Type B pancreatic cell (in vitro differentiated cells): Measurements from ENCODE around the gene RABGAP1. TPM values are rescaled to one million over a fixed set of nuclear protein-coding genes. Genes with fewer than 3 reads are reported as not detected.

Source experiments
- DNase-seq: peaks from one replicate; pipeline ENCODE4 v3.0.0; 2021; ENCODE audit warnings: mixed read lengths; ENCODE audit not compliant: unreplicated experiment; ENCODE audit errors: extremely low spot score
- H3K27ac Mint-ChIP-seq: 2 replicates; pipeline ENCODE4 v1.8.0; 2021; ENCODE audit warnings: mild to moderate bottlenecking, mixed read lengths
- H3K27me3 Mint-ChIP-seq: 2 replicates; pipeline ENCODE4 v1.8.0; 2021; ENCODE audit warnings: mixed read lengths
- H3K36me3 Mint-ChIP-seq: 2 replicates; pipeline ENCODE4 v1.8.0; 2021; ENCODE audit warnings: mixed read lengths
- H3K4me1 Mint-ChIP-seq: one replicate; pipeline ENCODE4 v1.8.0; 2021; ENCODE audit warnings: mixed read lengths; ENCODE audit not compliant: unreplicated experiment
- H3K4me3 Mint-ChIP-seq: 2 replicates; pipeline ENCODE4 v1.8.0; 2021; ENCODE audit warnings: mild to moderate bottlenecking, mixed read lengths
- H3K9me3 Mint-ChIP-seq: 2 replicates; pipeline ENCODE4 v1.8.0; 2021; ENCODE audit warnings: mixed read lengths
- total RNA-seq: library from RNA; stranded (reverse); gene quantifications from 2 replicates; pipeline ENCODE4 v1.2.1, GENCODE V29; 2021; ENCODE audit warnings: low replicate concordance
- TF ChIP-seq, protein P1 (sequence below): fragments of 200-600 bp; sonication (generic); conservative IDR thresholded peaks from 2 replicates; pipeline ENCODE4 v1.5.0; 2021; ENCODE audit warnings: antibody characterized with exemption, mild to moderate bottlenecking

Gene RABGAP1
- total RNA-seq, 1 donor from 2014 or later, result 68.4 TPM

DNA sequence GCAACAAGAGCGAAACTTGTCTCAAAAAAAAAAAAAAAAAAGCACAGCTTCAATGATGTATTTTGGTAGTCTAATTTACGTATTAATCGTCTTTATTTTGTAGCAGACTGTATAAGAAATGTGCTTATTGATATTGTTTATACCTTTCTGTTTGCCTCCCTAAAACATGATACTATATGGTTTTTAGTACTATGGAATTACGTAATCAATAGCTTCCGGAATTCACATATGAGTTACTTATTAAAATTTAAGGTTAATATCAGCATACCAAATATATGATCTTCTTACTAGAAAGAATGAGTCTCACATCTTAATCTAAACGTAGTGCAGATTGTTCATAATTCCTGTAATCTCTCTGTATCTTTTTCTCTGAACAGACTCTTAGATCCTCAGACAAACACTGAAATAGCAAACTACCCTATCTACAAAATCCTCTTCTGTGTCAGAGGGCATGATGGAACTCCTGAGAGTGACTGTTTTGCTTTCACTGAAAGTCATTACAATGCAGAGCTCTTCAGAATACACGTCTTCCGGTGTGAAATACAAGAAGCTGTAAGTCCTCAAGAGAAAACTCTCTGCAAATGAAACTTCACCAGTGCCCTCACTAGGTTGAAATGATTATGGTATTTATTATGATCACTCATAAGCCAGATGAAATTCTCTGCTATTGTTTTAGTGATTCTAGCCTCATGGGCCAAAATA lies 48.3 kb downstream of the RABGAP1 start:
- Mint-ChIP-seq H3K9me3 (no peaks in the 10 kb centered on the region), H3K4me3 (no peak overlapping the region), H3K4me1 (no peaks in the 10 kb centered on the region), H3K36me3 (peaks cover 11% of the 10 kb centered on the region), H3K27ac (no peak overlapping the region), H3K27me3 (no peaks in the 10 kb centered on the region)
- TF ChIP-seq, protein P1, sequence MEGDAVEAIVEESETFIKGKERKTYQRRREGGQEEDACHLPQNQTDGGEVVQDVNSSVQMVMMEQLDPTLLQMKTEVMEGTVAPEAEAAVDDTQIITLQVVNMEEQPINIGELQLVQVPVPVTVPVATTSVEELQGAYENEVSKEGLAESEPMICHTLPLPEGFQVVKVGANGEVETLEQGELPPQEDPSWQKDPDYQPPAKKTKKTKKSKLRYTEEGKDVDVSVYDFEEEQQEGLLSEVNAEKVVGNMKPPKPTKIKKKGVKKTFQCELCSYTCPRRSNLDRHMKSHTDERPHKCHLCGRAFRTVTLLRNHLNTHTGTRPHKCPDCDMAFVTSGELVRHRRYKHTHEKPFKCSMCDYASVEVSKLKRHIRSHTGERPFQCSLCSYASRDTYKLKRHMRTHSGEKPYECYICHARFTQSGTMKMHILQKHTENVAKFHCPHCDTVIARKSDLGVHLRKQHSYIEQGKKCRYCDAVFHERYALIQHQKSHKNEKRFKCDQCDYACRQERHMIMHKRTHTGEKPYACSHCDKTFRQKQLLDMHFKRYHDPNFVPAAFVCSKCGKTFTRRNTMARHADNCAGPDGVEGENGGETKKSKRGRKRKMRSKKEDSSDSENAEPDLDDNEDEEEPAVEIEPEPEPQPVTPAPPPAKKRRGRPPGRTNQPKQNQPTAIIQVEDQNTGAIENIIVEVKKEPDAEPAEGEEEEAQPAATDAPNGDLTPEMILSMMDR, result no peak
- no peak for DNase-seq

DNA sequence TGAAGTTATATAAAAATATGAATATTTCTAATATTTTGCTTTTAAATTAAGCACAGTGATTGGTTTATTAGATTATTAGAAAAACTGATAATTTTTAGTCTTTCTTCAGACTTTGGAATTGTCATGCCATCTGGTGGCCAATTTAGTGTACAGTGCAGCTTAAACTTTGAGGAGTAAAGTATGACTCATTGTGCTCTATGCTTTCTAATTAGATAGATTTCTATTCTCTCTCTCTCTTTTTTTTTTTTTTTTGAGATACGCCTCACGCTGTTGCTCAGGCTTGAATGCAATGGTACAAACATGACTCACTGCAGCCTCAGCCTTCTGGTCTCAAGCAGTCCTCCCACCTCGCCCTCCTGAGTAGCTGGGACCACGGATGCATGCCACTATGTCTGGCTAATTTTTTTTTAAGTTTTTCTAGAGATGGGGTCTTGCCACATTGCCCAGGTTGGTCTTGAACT lies 50.6 kb downstream of the RABGAP1 start:
- no peaks in the 10 kb centered on the region for H3K27me3 Mint-ChIP-seq
- no peak for DNase-seq

DNA sequence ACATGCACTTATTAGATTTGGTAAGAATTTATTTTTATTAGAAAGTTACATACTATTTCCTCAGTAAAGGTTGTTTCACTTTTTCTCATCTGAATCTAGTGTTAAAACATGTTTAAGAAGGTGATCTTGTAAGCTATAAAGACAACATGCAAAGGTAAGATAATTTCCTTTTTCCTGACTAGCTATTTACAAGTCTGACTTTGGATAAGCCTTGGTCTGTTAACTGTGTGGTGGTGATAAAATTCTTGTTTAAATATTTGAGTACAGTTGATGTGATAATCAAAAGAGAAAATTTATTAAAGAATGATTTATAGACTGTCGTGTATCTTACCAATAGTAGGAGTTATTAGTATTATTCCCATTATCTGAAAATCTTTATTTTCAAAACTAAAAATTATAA lies 55.8 kb downstream of the RABGAP1 start:
- H3K36me3 Mint-ChIP-seq, result peaks cover 17% of the 10 kb centered on the region
- H3K9me3 Mint-ChIP-seq, result no peaks in the 10 kb centered on the region
- H3K4me1 Mint-ChIP-seq, result no peaks in the 10 kb centered on the region
- H3K27me3 Mint-ChIP-seq, result no peaks in the 10 kb centered on the region
- no peak for DNase-seq
- TF ChIP-seq, protein P1, result no peak
- no peak overlapping the region for H3K4me3 Mint-ChIP-seq
- H3K27ac Mint-ChIP-seq, result no peak overlapping the region

More for the DNA sequence above, 50.6 kb downstream of the RABGAP1 start:
- Mint-ChIP-seq H3K9me3 (no peaks in the 10 kb centered on the region), H3K36me3 (peaks cover 5% of the 10 kb centered on the region), H3K27ac (no peak overlapping the region), H3K4me3 (no peak overlapping the region), H3K4me1 (no peaks in the 10 kb centered on the region)
- TF ChIP-seq, protein P1, result peak; percentile 85

DNA sequence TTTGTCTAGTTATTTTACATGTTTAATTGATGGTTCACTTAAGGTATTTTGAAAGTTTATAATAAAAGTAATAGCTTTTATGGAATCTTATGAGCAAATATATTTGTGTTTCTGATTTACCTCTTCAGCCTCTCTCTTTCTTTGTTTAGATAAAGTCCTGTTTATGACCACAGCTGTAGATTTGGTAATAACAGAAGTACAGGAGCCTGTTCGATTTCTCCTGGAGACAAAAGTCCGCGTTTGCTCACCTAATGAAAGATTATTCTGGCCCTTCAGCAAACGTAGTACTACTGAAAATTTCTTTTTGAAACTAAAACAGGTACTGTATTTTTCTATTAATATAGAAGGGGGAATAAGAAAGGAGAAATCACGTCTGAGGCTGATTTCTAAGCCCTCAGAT lies 57.6 kb downstream of the RABGAP1 start:
- peaks cover 20% of the 10 kb centered on the region for H3K36me3 Mint-ChIP-seq
- H3K27me3 Mint-ChIP-seq, result no peaks in the 10 kb centered on the region
- DNase-seq, result no peak
- no peak overlapping the region for H3K27ac Mint-ChIP-seq
- H3K4me3 Mint-ChIP-seq, result no peak overlapping the region
- TF ChIP-seq, protein P1, result no peak
- H3K4me1 Mint-ChIP-seq, result no peaks in the 10 kb centered on the region
- H3K9me3 Mint-ChIP-seq, result no peaks in the 10 kb centered on the region

DNA sequence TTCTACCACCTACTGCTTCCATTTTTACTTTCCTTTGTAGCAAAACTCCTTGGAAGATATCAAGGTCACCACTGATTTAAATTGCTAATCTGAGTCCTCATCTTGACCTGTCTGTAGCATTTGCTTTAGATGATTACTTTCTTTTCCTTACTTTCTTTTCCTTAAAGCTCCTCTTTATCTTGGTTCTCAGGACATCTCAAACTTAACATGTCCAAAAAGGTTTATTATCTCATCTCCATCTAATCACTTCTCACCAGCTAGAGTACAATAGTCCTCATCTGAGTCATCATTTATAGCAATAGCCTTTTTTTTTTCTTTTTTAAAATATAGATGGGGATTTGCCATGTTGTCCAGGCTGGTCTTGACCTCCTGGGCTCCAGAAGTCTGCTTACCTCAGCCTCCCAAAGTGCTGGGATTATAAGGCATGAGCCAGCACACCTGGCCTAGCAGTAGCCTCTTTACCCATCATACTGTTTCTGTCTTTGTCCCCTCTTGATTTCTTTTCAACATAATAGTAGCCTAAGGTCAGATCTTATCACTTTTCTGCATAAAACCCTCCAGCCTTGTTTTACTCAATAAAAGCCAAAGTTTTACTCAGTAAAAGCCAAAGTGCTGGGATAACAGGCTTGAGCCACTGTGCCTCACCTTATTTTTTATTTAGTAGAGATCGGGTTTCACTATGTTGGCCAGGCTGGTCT lies 59.7 kb downstream of the RABGAP1 start:
- no peak overlapping the region for H3K27ac Mint-ChIP-seq
- H3K4me3 Mint-ChIP-seq, result no peak overlapping the region

More for the DNA sequence above, 59.7 kb downstream of the RABGAP1 start:
- H3K36me3 Mint-ChIP-seq, result peaks cover 25% of the 10 kb centered on the region
- no peaks in the 10 kb centered on the region for H3K9me3 Mint-ChIP-seq
- H3K27me3 Mint-ChIP-seq, result no peaks in the 10 kb centered on the region
- no peaks in the 10 kb centered on the region for H3K4me1 Mint-ChIP-seq
- no peak for DNase-seq
- TF ChIP-seq, protein P1, result no peak
